ENCODE results near the gene RAI1. TPM values are rescaled to one million over a fixed set of nuclear protein-coding genes. Genes with fewer than 3 reads are reported as not detected.

The RAI1 gene
- total and polyA plus RNA-seq, 2 of the 13 experiments (the other 11 are each of a cell fraction or from before 2014, with no cell fraction given) = 3.4 to 5.2 TPM

GRCh38 chr17:17835415-17836249 is 154.4 kb downstream of the RAI1 start (continued):
- TF ChIP-seq ZBTB40 (IDR thresholded peaks at IDR 0.05) (no peak), ZBTB40 (CRISPR knock-in tag; IDR thresholded peaks at IDR 0.05) (no peak), TCF7L2 (IDR thresholded peaks at IDR 0.05; ENCODE audit: low read depth, low read length) (no peak), ZNF780A (CRISPR knock-in tag; IDR thresholded peaks at IDR 0.05) (peak; percentile 4; the same call in 1 of the 2 replicates), AHR (CRISPR knock-in tag; IDR thresholded peaks at IDR 0.05) (no peak), ZFP1 (CRISPR knock-in tag; IDR thresholded peaks at IDR 0.05) (no peak), JUND (CRISPR knock-in tag; IDR thresholded peaks at IDR 0.05) (no peak), ZNF598 (CRISPR knock-in tag; IDR thresholded peaks at IDR 0.05; ENCODE audit: borderline replicate concordance) (no peak), EEA1 (CRISPR knock-in tag; IDR thresholded peaks at IDR 0.05; ENCODE audit: borderline replicate concordance) (no peak), KLF15 (CRISPR knock-in tag; IDR thresholded peaks at IDR 0.05; ENCODE audit: borderline replicate concordance) (no peak), ZNF800 (CRISPR knock-in tag; IDR thresholded peaks at IDR 0.05) (no peak), AFF4 (CRISPR knock-in tag; IDR thresholded peaks at IDR 0.05) (no peak)

Measured in HepG2 (cell line).